HCT116 (cell line): Measurements from ENCODE around the gene CTNND1. TPM values are rescaled to one million over a fixed set of nuclear protein-coding genes. Genes with fewer than 3 reads are reported as not detected.

ENCODE experiments used
- ATF3 ChIP-seq: IDR thresholded peaks from 2 replicates; pipeline ENCODE4 v1.6.1; 2012
- CBX3 ChIP-seq: IDR thresholded peaks from 2 replicates; pipeline ENCODE4 v1.6.1; 2012; ENCODE audit warnings: low read depth
- CEBPB ChIP-seq: IDR thresholded peaks from 2 replicates; pipeline ENCODE4 v1.6.1; 2012; ENCODE audit warnings: low read depth
- RAD21 ChIP-seq: IDR thresholded peaks from 2 replicates; pipeline ENCODE4 v1.6.1; 2012; ENCODE audit warnings: low read depth, mild to moderate bottlenecking
- REST ChIP-seq: IDR thresholded peaks from 2 replicates; pipeline ENCODE4 v1.6.1; 2012; ENCODE audit warnings: low read depth
- SIN3A ChIP-seq: IDR thresholded peaks from 2 replicates; pipeline ENCODE4 v1.6.1; 2012; ENCODE audit warnings: low read depth
- SP1 ChIP-seq: IDR thresholded peaks from 2 replicates; pipeline ENCODE4 v1.6.1; 2012; ENCODE audit warnings: low read depth
- SRF ChIP-seq: IDR thresholded peaks from 2 replicates; pipeline ENCODE4 v1.6.1; 2012; ENCODE audit warnings: low read depth
- ZNF274 ChIP-seq: fragments of 200-500 bp; sonication (Bioruptor generic); IDR thresholded peaks from 2 replicates; pipeline ENCODE4 v1.6.1; 2014; ENCODE audit warnings: mild to moderate bottlenecking, low read depth, low read length, inconsistent platforms
- total RNA-seq: library from RNA; stranded (reverse); gene quantifications from one replicate; pipeline ENCODE4 v1.2.1, GENCODE V29; 2021; ENCODE audit not compliant: unreplicated experiment

The CTNND1 gene
- total RNA-seq, 1 experiment from 2014 or later: 157 TPM

- no peak for TF ChIP-seq CEBPB
- TF ChIP-seq ZNF274: no peak
- TF ChIP-seq SP1: peak; percentile 94
- peak; percentile 15 for TF ChIP-seq RAD21
- peak; percentile 41; the same call in 1 of the 2 replicates for TF ChIP-seq SIN3A
- peak; percentile 94 for TF ChIP-seq SRF
- no peak for TF ChIP-seq ATF3
- no peak for TF ChIP-seq REST
- TF ChIP-seq CBX3: no peak
- TF ChIP-seq, all 23 proteins: peak for 10
Measured at GRCh38 chr11:57761301-57762234, at the start of gene CTNND1 (continued).
